K562 (cell line): ENCODE measurements around the gene ARHGEF16. TPM values are rescaled to one million over a fixed set of nuclear protein-coding genes. Genes with fewer than 3 reads are reported as not detected.

ENCODE experiments used
- ATAC-seq: fragments of 200-7000 bp; cut with Tn5 transposase; 3 replicates; pipeline ENCODE4 v1.9.1; 2020; ENCODE audit warnings: moderate library complexity
- BruUV-seq: library from RNA; stranded (reverse); fragments of 400-500 nt; replicated peaks from 2 replicates; lab custom pipeline; 2021; lab: Mats Ljungman, UMichigan
- CTCF ChIA-PET: fragments of 300-600 bp; formaldehyde crosslinking; extraction: SDS; loops from one replicate; lab custom pipeline; 2021; ENCODE audit warnings: low intra/inter-chr PET ratio; lab: Yijun Ruan, JAX
- POLR2A ChIA-PET: fragments of 300-600, 350-650 bp; sonication (Branson Sonifier 250); formaldehyde crosslinking; extraction: SDS; loops from one replicate; lab custom pipeline; 2021; ENCODE audit warnings: antibody characterized with exemption, inconsistent platforms; lab: Yijun Ruan, JAX
- DNase-seq, 4 experiments: peaks; one replicate each; pipeline versions ENCODE4 v3.0.0 to v3.0.0-alpha.2; 2011 to 2018; ENCODE audit warnings: low spot score in 3 of 4, mixed read lengths in 3 of 4; ENCODE audit errors: extremely low read depth in 1 of 4
- FAIRE-seq: peaks from 2 replicates; lab custom pipeline; 2011; peaks lifted over from hg19 to GRCh38; lab: Jason Lieb, UNC
- H2AFZ ChIP-seq: 2 replicates; pipeline ENCODE4 v1.6.0; 2011; ENCODE audit warnings: low read depth, low read length, control low read depth, inconsistent platforms
- H3K27ac ChIP-seq: fragments of 200-600 bp; 3 replicates; pipeline ENCODE4 v1.8.0; 2011; ENCODE audit warnings: low read depth, mild to moderate bottlenecking, control low read depth, inconsistent platforms, low read length, moderate library complexity, mixed read lengths; ENCODE audit errors: extremely low read depth
- H3K27me3 ChIP-seq, 2 experiments: fragments of 300-600 bp in 1 of 2; 2 replicates in 1 of 2; 3 replicates in 1 of 2; pipeline versions ENCODE4 v1.6.0 to v1.8.0; 2011; ENCODE audit warnings: inconsistent platforms in 2 of 2, low read length in 2 of 2, mild to moderate bottlenecking in 1 of 2, mixed read lengths in 1 of 2, moderate library complexity in 1 of 2; ENCODE audit not compliant: control insufficient read depth in 2 of 2, insufficient read depth in 2 of 2
- H3K36me3 ChIP-seq: fragments of 300-600 bp; 3 replicates; pipeline ENCODE4 v1.8.0; 2011; ENCODE audit warnings: mild to moderate bottlenecking, low read length, inconsistent platforms; ENCODE audit not compliant: control insufficient read depth, insufficient read depth
- H3K4me1 ChIP-seq, 2 experiments: fragments of 200-600 bp in 1 of 2; replicated peaks in 1 of 2; 2 replicates in 1 of 2; 3 replicates in 1 of 2; pipeline versions ENCODE4 v1.5.1 to v1.8.0; 2011; ENCODE audit warnings: inconsistent platforms in 2 of 2, low read length in 2 of 2, mild to moderate bottlenecking in 1 of 2, mixed read lengths in 1 of 2, moderate library complexity in 1 of 2; ENCODE audit not compliant: control insufficient read depth in 2 of 2, insufficient read depth in 2 of 2
- H3K4me2 ChIP-seq: 2 replicates; pipeline ENCODE4 v1.6.1; 2011; ENCODE audit warnings: low read length, control low read depth, inconsistent platforms, mixed read lengths; ENCODE audit not compliant: insufficient read depth
- H3K4me3 ChIP-seq: fragments of 200-600 bp; sonication (generic), shearing (Covaris generic); 2 replicates; pipeline ENCODE4 v1.5.1; 2016; ENCODE audit warnings: control low read depth, inconsistent platforms
- H3K79me2 ChIP-seq: fragments of 200-600 bp; 3 replicates; pipeline ENCODE4 v1.8.0; 2011; ENCODE audit warnings: low read length, inconsistent platforms; ENCODE audit not compliant: control insufficient read depth, insufficient read depth
- H3K9ac ChIP-seq, 2 experiments: 2 replicates each; pipeline versions ENCODE4 v1.6.0 to v1.6.1; 2011; ENCODE audit warnings: low read depth in 2 of 2, low read length in 2 of 2, control low read depth in 1 of 2, inconsistent platforms in 1 of 2, mild to moderate bottlenecking in 1 of 2, mixed read lengths in 1 of 2; ENCODE audit not compliant: insufficient read depth in 1 of 2
- H3K9me1 ChIP-seq: one replicate; pipeline ENCODE4 v1.6.0; 2011; ENCODE audit warnings: inconsistent platforms, mild to moderate bottlenecking, low read length, moderate library complexity; ENCODE audit not compliant: control insufficient read depth, insufficient read depth
- H3K9me3 ChIP-seq: replicated peaks from 2 replicates; pipeline ENCODE4 v1.5.1; 2011; ENCODE audit warnings: low read depth, low read length, inconsistent platforms; ENCODE audit not compliant: control insufficient read depth, insufficient read depth
- H4K20me1 ChIP-seq: replicated peaks from 2 replicates; pipeline ENCODE4 v1.6.1; 2011; ENCODE audit warnings: low read length, inconsistent platforms, mixed read lengths; ENCODE audit not compliant: control insufficient read depth, insufficient read depth
- GATA2 ChIP-seq: sonication (generic); formaldehyde crosslinking; IDR thresholded peaks from 2 replicates; pipeline ENCODE4 v1.4.0; 2020; ENCODE audit warnings: mild to moderate bottlenecking, missing genetic modification reagents
- SAFB ChIP-seq: fragments of 200-400 bp; formaldehyde crosslinking; IDR thresholded peaks from 2 replicates; pipeline ENCODE4 v1.6.1; 2017; ENCODE audit warnings: low read depth, low read length, borderline replicate concordance
- WGBS: fragments of 100-300 bp; shearing (Covaris generic); methylation state at CpG from one replicate; pipeline ENCODE4 v1.1.6; 2016; ENCODE audit warnings: low coverage, mixed read lengths; ENCODE audit not compliant: insufficient coverage; ENCODE audit errors: missing lambda C conversion rate; 5-methylcytosine and 5-hydroxymethylcytosine counted together
- in situ Hi-C: fragments of 300-500 bp; cut with MboI; formaldehyde crosslinking; loops from 4 replicates; pipeline ENCODE4 v1.15.0; 2018; ENCODE audit warnings: inconsistent platforms, mixed read lengths
- intact Hi-C: fragments of 100-400 bp; cut with micrococcal nuclease; formaldehyde crosslinking; loops from 2 replicates; pipeline ENCODE4 v1.14.2; 2022
- polyA plus RNA-seq, 8 experiments: library from polyadenylated mRNA; depleted of rRNA in 4 of 8; stranded (reverse) in 5 of 8; unstranded in 3 of 8; fragments of >200 nt; fragmentation: Nextera tagmentation in 2 of 8; fragmentation: Illumina TruSeq in 1 of 8; extraction: Ambion mirVana in 2 of 8; extraction: Trizol in 1 of 8; gene quantifications; 2 replicates each; pipeline versions ENCODE4 v1.2.1 to v1.2.3, GENCODE V29; 2011 to 2014; ENCODE audit warnings: inconsistent platforms in 1 of 8, missing spikeins in 1 of 8
- total RNA-seq, 7 experiments: library from RNA; depleted of rRNA in 6 of 7; stranded (reverse); fragments of >200 nt in 6 of 7; fragmentation: Illumina TruSeq in 2 of 7; extraction: Trizol in 2 of 7; gene quantifications; 2 replicates each; pipeline versions ENCODE4 v1.2.1 to v1.2.3, GENCODE V29; 2011 to 2021; ENCODE audit warnings: low replicate concordance in 1 of 7
- TF ChIP-seq, protein P1 (sequence below): fragments of 250-450 bp; sonication (Bioruptor Pico); IDR thresholded peaks from 2 replicates; pipeline ENCODE4 v1.4.0; 2020

ARHGEF16 gene
- total and polyA plus RNA-seq, 9 of the 15 experiments (the other 6 are each of a cell fraction or from before 2014, with no cell fraction given): 0.15 to 1.2 (median 0.49) TPM; not detected in 2

DNA sequence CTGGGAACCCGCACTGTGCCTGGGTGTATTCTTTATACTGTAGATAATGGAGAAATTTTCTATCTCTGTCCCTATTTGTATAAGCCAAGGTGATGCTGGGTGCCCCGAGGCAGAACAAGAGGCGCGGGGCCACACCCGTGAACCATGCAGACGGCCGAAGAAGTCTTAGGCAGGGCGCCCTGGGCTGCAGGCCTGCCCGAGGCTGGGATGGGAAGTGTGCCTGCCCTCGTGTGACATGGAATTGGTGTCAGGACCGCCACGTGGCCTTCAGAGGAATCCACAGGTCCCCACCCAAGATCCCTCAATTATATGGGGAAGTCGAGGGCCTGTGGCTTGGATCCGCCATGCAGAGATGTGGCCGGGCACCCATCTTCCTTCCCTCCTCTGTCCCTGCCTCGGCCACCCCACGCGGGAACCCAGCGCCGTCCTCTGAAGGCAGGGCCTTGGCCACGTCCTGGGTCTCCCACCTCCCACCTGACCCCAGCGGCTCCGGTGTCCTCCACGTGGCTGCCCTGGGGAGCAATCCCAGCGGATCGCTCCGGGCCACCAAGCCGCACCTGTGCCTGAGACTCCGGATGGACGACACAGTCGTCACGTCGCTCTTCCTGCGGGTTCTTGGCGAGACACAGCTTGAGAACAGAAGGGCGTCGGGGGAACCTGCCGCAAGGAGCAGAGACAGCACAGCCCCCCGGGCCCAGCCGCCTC is 19.9 kb upstream of the ARHGEF16 start:
- 2% methylated on average over 40 of the region's 40 CpGs for WGBS
- H3K27me3 ChIP-seq: peaks cover 44 to 81% of the 10 kb centered on the region in 2 experiments; a peak in 4 of 5 replicates
- H3K79me2 ChIP-seq: no peaks in the 10 kb centered on the region
- BruUV-seq: no TSS peak
- CTCF ChIA-PET: no interaction called here
- H3K4me1 ChIP-seq: peaks cover 0 to 13% of the 10 kb centered on the region in 2 experiments; a peak in 1 of 5 replicates
- no peak overlapping the region for H3K4me3 ChIP-seq
- peaks cover 3% of the 10 kb centered on the region for H3K9me1 ChIP-seq
- ATAC-seq (no peak), DNase-seq (no peak), FAIRE-seq (no peak)
- TF ChIP-seq GATA2 (no peak), SAFB (0 out of 2 replicates have a peak, but pooled peaks have one; percentile 15)
- intact Hi-C loops: no loop called here
- H3K9ac ChIP-seq: no peak overlapping the region; a peak in 1 of 4 replicates
- H4K20me1 ChIP-seq: peaks cover 15% of the 10 kb centered on the region
- no peak overlapping the region for H3K27ac ChIP-seq
- no peak overlapping the region for H3K4me2 ChIP-seq
- POLR2A ChIA-PET: interaction anchor here (0.6 to 0.8 kb wide), 2 partner anchors 8 to 47 kb away, joined by 3 to 4 read pairs; no protein-coding TSS in a partner anchor
- H3K9me3 ChIP-seq: no peaks in the 10 kb centered on the region
- no peaks in the 10 kb centered on the region for H3K36me3 ChIP-seq
- in situ Hi-C loops: no loop called here
- H2AFZ ChIP-seq: no peak overlapping the region

DNA sequence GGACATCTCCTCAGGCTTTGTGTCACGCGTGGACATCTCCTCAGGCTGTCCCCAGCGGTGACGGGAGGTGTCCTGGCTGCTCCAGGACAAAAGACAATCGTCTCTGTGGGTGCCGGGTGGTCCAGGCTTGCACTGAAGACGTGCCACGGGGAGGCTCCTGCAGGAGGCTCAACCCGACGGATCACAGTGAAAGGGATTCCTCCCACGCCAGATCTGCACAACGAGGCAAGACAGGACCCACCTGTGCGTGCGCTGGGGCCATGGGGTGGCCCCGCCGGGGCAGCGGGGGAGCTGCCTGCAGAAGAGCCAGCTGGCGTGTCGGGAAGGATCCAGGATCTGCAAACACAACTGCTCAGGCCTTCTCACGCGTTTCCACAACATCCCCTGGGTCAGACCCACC is 18.8 kb upstream of the ARHGEF16 start:
- no peak overlapping the region for H2AFZ ChIP-seq
- BruUV-seq: no TSS peak
- TF ChIP-seq, protein P1, sequence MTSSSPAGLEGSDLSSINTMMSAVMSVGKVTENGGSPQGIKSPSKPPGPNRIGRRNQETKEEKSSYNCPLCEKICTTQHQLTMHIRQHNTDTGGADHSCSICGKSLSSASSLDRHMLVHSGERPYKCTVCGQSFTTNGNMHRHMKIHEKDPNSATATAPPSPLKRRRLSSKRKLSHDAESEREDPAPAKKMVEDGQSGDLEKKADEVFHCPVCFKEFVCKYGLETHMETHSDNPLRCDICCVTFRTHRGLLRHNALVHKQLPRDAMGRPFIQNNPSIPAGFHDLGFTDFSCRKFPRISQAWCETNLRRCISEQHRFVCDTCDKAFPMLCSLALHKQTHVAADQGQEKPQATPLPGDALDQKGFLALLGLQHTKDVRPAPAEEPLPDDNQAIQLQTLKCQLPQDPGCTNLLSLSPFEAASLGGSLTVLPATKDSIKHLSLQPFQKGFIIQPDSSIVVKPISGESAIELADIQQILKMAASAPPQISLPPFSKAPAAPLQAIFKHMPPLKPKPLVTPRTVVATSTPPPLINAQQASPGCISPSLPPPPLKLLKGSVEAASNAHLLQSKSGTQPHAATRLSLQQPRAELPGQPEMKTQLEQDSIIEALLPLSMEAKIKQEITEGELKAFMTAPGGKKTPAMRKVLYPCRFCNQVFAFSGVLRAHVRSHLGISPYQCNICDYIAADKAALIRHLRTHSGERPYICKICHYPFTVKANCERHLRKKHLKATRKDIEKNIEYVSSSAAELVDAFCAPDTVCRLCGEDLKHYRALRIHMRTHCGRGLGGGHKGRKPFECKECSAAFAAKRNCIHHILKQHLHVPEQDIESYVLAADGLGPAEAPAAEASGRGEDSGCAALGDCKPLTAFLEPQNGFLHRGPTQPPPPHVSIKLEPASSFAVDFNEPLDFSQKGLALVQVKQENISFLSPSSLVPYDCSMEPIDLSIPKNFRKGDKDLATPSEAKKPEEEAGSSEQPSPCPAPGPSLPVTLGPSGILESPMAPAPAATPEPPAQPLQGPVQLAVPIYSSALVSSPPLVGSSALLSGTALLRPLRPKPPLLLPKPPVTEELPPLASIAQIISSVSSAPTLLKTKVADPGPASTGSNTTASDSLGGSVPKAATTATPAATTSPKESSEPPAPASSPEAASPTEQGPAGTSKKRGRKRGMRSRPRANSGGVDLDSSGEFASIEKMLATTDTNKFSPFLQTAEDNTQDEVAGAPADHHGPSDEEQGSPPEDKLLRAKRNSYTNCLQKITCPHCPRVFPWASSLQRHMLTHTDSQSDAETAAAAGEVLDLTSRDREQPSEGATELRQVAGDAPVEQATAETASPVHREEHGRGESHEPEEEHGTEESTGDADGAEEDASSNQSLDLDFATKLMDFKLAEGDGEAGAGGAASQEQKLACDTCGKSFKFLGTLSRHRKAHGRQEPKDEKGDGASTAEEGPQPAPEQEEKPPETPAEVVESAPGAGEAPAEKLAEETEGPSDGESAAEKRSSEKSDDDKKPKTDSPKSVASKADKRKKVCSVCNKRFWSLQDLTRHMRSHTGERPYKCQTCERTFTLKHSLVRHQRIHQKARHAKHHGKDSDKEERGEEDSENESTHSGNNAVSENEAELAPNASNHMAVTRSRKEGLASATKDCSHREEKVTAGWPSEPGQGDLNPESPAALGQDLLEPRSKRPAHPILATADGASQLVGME (CRISPR knock-in tag): no peak
- TF ChIP-seq SAFB: peak; percentile 46; the same call in 1 of the 2 replicates
- FAIRE-seq (no peak), ATAC-seq (no peak), DNase-seq (no peak)
- intact Hi-C loops: no loop called here
- H3K4me2 ChIP-seq: no peak overlapping the region
- H3K4me1 ChIP-seq: peaks cover 0 to 13% of the 10 kb centered on the region in 2 experiments; a peak in 1 of 5 replicates
- no peak overlapping the region for H3K9ac ChIP-seq
- H3K79me2 ChIP-seq: no peaks in the 10 kb centered on the region
- POLR2A ChIA-PET: no interaction called here
- no peak overlapping the region for H3K4me3 ChIP-seq
- peaks cover 3% of the 10 kb centered on the region for H3K9me1 ChIP-seq
- peaks cover 14% of the 10 kb centered on the region for H4K20me1 ChIP-seq
- CTCF ChIA-PET: no interaction called here
- WGBS: 2% methylated on average over 21 of the region's 21 CpGs
- peaks cover 47 to 72% of the 10 kb centered on the region in 2 experiments for H3K27me3 ChIP-seq
- H3K9me3 ChIP-seq: no peaks in the 10 kb centered on the region
- in situ Hi-C loops: no loop called here
- no peak overlapping the region for H3K27ac ChIP-seq
- H3K36me3 ChIP-seq: no peaks in the 10 kb centered on the region
